CD4-positive, alpha-beta T cell (primary cell): Measurements from ENCODE around the gene NBEAL2. TPM values are rescaled to one million over a fixed set of nuclear protein-coding genes. Genes with fewer than 3 reads are reported as not detected.

Experiments
- ATAC-seq: fragments of 200-7000 bp; cut with Tn5 transposase; one replicate; pipeline ENCODE4 v1.10.0; 2022; ENCODE audit warnings: mild to moderate bottlenecking; ENCODE audit not compliant: poor library complexity
- CTCF ChIA-PET: fragments of 350-600 bp; sonication (Branson Sonifier 250); formaldehyde crosslinking; loops from one replicate; lab custom pipeline; 2021; ENCODE audit warnings: antibody characterized with exemption, inconsistent platforms; lab: Charles Lee
- POLR2A ChIA-PET: fragments of 350-600 bp; sonication (Branson Sonifier 250); formaldehyde crosslinking; loops from one replicate; lab custom pipeline; 2021; ENCODE audit warnings: antibody characterized with exemption, inconsistent platforms; lab: Charles Lee
- DNase-seq, 14 experiments: peaks; one replicate each; pipeline ENCODE4 v3.0.0-alpha.2; 2013 to 2020; ENCODE audit warnings: mixed read lengths in 2 of 14
- H3K27ac ChIP-seq, 2 donors: one replicate each; pipeline versions ENCODE4 v1.5.1 to v1.7.0; 2013; ENCODE audit warnings: low read length in 2 of 2, low read depth in 1 of 2, mild to moderate bottlenecking in 1 of 2
- H3K27me3 ChIP-seq, 2 experiments: 1 replicate in 1 of 2; 2 replicates in 1 of 2; pipeline versions ENCODE4 v1.6.1 to v1.7.0; 2013; ENCODE audit warnings: low read length in 2 of 2, control low read depth in 1 of 2, mild to moderate bottlenecking in 1 of 2, moderate library complexity in 1 of 2; ENCODE audit not compliant: insufficient read depth in 2 of 2, control insufficient read depth in 1 of 2
- H3K36me3 ChIP-seq: one replicate; pipeline ENCODE4 v1.6.1; 2013; ENCODE audit warnings: low read length, control low read depth; ENCODE audit not compliant: insufficient read depth
- H3K4me1 ChIP-seq: one replicate; pipeline ENCODE4 v1.6.1; 2013; ENCODE audit warnings: low read length, control low read depth; ENCODE audit not compliant: insufficient read depth
- H3K4me3 ChIP-seq: one replicate; pipeline ENCODE4 v1.5.1; 2013; ENCODE audit warnings: mild to moderate bottlenecking, low read length, moderate library complexity
- H3K9me3 ChIP-seq, 2 experiments: 1 replicate in 1 of 2; 2 replicates in 1 of 2; pipeline versions ENCODE4 v1.6.1 to v1.7.0; 2013; ENCODE audit warnings: low read length in 2 of 2, mild to moderate bottlenecking in 2 of 2, control low read depth in 1 of 2, moderate library complexity in 1 of 2; ENCODE audit not compliant: control insufficient read depth in 1 of 2, insufficient read depth in 1 of 2
- H3K27ac Mint-ChIP-seq: one replicate; pipeline ENCODE4 v1.8.0; 2020; ENCODE audit warnings: mixed read lengths
- H3K27me3 Mint-ChIP-seq: one replicate; pipeline ENCODE4 v1.8.0; 2021; ENCODE audit warnings: mixed read lengths
- H3K36me3 Mint-ChIP-seq: one replicate; pipeline ENCODE4 v1.8.0; 2021; ENCODE audit warnings: low read depth, mixed read lengths
- H3K4me1 Mint-ChIP-seq: one replicate; pipeline ENCODE4 v1.8.0; 2021; ENCODE audit warnings: low read depth, mixed read lengths
- H3K4me3 Mint-ChIP-seq: one replicate; pipeline ENCODE4 v1.8.0; 2020; ENCODE audit warnings: mild to moderate bottlenecking, mixed read lengths
- H3K9me3 Mint-ChIP-seq: one replicate; pipeline ENCODE4 v1.8.0; 2020; ENCODE audit warnings: mixed read lengths
- CTCF ChIP-seq: fragments of 200-600 bp; IDR thresholded peaks from one replicate; pipeline ENCODE4 v1.8.0; 2022; ENCODE audit warnings: antibody characterized with exemption, mild to moderate bottlenecking
- intact Hi-C, 2 experiments: fragments of 100-400 bp; cut with DNase I in 1 of 2; cut with micrococcal nuclease in 1 of 2; formaldehyde crosslinking; loops; one replicate each; pipeline versions ENCODE4 v1.15.1 to v1.9.0; 2023 to 2025; cut with DNase I, micrococcal nuclease
- total RNA-seq, 174 experiments: library from RNA in 2 of 174; stranded (reverse) in 2 of 174; gene quantifications; one replicate each; pipeline ENCODE4 v1.2.3 and lab custom pipeline; 2021 to 2026

Gene NBEAL2
- total RNA-seq, 2 experiments from 2014 or later: 163 to 170 TPM

DNA sequence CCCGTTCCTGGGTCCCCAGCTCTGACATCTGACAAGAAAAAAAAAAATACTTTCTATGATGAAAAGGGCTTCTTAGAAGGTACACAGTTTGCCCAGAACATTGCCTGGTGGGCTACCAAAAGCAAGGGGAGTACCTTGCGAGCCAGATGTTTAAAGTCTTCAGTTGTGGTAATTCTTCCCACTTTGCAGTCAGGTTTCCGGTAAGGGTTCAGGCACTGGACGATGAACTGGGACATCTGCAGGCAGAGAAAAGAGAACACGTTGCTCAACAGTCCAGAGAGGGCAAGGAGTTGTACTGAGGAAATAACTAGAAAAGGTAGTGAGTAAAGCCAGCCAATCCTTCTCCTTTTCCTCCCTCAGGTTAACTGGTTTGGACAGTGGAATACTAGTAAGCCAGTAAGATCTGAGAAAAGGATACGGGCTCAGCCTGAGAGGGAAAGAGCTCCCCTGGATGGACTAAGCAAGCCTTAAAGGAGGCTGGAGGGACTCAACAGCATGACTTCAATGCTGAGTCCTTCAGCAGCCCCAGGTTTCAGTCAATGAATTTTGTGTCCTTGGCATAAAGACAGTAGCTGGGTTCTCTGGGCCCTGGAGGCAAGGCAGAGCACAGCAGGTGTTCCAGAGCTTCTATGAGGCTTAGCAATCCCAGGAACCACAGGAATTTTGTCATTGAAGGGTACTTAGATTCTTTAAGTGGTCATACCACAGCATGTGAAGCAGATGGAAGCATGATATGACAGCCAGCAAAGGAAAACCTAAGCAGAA lies 38.2 kb downstream of the NBEAL2 start:
- Mint-ChIP-seq H3K4me1 (peaks cover 40% of the 10 kb centered on the region), H3K9me3 (no peaks in the 10 kb centered on the region), H3K4me3 (no peak overlapping the region), H3K27ac (peak overlapping the region; percentile 75), H3K27me3 (no peaks in the 10 kb centered on the region), H3K36me3 (peaks cover 77% of the 10 kb centered on the region)
- H3K4me1 ChIP-seq: peaks cover 18% of the 10 kb centered on the region
- H3K27ac ChIP-seq: peak overlapping the region in 1 of 2 donors; percentile 52
- intact Hi-C loops: no loop called here
- H3K27me3 ChIP-seq: no peaks in the 10 kb centered on the region
- ChIA-PET POLR2A (no interaction called here), CTCF (no interaction called here)
- no peak for ATAC-seq
- no peaks in the 10 kb centered on the region for H3K9me3 ChIP-seq
- no peak for DNase-seq
- peaks cover 70% of the 10 kb centered on the region for H3K36me3 ChIP-seq
- H3K4me3 ChIP-seq: no peak overlapping the region
- no peak for TF ChIP-seq CTCF

GRCh38 chr3:47018269-47018611 lies 38.8 kb downstream of the NBEAL2 start:
- no peak for DNase-seq
- Mint-ChIP-seq H3K4me3 (no peak overlapping the region), H3K27me3 (no peaks in the 10 kb centered on the region), H3K36me3 (peaks cover 77% of the 10 kb centered on the region), H3K4me1 (peaks cover 40% of the 10 kb centered on the region), H3K27ac (peak overlapping the region; percentile 75), H3K9me3 (no peaks in the 10 kb centered on the region)
- H3K9me3 ChIP-seq: no peaks in the 10 kb centered on the region
- peaks cover 18% of the 10 kb centered on the region for H3K4me1 ChIP-seq
- no peak for ATAC-seq
- peak overlapping the region in 1 of 2 donors; percentile 52 for H3K27ac ChIP-seq
- no peaks in the 10 kb centered on the region for H3K27me3 ChIP-seq
- peaks cover 73% of the 10 kb centered on the region for H3K36me3 ChIP-seq
- intact Hi-C loops: no loop called here
- TF ChIP-seq CTCF: no peak
- H3K4me3 ChIP-seq: no peak overlapping the region
- ChIA-PET POLR2A (no interaction called here), CTCF (no interaction called here)

GRCh38 chr3:47019201-47019600 lies 39.7 kb downstream of the NBEAL2 start:
- Histone ChIP-seq H3K27ac (no peak overlapping the region), H3K36me3 (peaks cover 67% of the 10 kb centered on the region), H3K27me3 (no peaks in the 10 kb centered on the region), H3K4me1 (peaks cover 18% of the 10 kb centered on the region), H3K4me3 (no peak overlapping the region), H3K9me3 (no peaks in the 10 kb centered on the region)
- peak overlapping the region; percentile 75 for H3K27ac Mint-ChIP-seq
- peaks cover 40% of the 10 kb centered on the region for H3K4me1 Mint-ChIP-seq
- intact Hi-C loops: no loop called here
- H3K4me3 Mint-ChIP-seq: no peak overlapping the region
- POLR2A ChIA-PET: no interaction called here
- no peaks in the 10 kb centered on the region for H3K9me3 Mint-ChIP-seq
- ATAC-seq (peak; percentile 33), DNase-seq (peak in 1 of 14 experiments; percentile 18)
- H3K36me3 Mint-ChIP-seq: peaks cover 71% of the 10 kb centered on the region
- TF ChIP-seq CTCF: no peak
- H3K27me3 Mint-ChIP-seq: no peaks in the 10 kb centered on the region
- CTCF ChIA-PET: no interaction called here
